GM21825 (cell line): ENCODE results near the gene C16orf82.

ENCODE experiments used
- ATAC-seq: cut with Tn5 transposase; IDR thresholded peaks from one replicate; pipeline ENCODE4 v1.9.1; 2021; ENCODE audit warnings: mild to moderate bottlenecking, moderate library complexity; ENCODE audit not compliant: unreplicated experiment

The C16orf82 gene

DNA sequence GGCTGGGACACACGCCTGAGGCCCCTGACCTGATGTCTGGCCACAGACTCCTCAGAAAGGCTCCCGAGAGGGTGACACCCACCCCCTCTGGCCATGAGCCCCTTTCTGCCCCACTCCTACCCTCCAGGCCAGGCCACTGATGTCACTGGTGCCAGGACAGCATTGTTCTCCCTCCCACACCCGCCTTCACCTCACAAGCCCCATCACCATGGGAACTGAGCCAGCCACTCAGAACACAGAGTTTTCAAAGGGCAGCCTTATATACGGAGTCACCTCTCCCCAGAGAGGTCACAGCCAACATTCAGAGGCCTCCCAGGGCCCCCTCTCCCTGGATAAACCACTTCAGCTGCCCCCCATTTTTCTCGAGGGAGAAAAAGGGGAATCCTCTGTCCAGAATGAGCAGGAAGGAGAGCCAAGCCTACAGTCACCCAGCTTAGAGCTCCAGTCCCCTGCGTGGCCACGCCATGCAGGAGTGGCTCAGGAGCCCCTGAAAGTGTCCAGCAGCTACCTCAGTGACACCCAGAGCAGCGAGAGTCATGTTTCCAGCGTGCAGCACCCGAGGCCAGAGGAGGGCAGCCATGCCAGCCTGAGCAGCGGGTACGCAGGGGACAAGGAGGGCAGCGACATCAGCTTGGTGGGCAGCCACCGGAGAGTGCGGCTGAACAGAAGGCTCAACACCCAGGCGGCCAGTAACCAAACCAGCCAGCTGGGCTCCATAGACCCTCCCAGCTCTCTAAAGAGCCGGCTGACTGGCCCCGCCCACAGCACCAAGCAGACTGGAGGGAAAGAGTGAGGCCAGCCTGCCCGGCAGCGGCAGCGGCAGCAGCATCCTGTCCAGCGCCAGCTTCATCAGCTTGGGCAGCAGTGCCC is at the start of gene C16orf82:
Gene C16orf82 (plus strand): TSS at position 260 of the 870 bp plus-strand sequence.
- ATAC-seq: no peak

DNA sequence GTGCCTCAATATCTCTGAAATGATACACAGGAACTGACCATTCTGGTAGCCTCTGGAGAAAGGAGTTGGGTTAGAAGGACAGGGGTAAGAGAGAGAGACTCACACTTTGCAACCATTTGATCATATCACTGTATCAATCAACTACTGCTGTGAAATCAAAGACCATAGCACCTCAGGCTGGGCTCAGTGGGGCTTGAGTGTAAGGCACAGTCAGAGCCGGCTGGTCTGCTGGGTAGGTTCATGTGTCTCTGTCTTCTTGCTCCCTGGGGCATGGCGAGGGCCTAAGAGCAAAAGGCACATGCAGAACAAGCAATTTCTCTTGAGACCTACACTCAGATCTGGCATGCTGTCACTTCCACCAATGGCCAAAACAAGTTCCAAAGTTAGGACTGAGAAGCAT is 46.7 kb upstream of the C16orf82 start:
- ATAC-seq: no peak

DNA sequence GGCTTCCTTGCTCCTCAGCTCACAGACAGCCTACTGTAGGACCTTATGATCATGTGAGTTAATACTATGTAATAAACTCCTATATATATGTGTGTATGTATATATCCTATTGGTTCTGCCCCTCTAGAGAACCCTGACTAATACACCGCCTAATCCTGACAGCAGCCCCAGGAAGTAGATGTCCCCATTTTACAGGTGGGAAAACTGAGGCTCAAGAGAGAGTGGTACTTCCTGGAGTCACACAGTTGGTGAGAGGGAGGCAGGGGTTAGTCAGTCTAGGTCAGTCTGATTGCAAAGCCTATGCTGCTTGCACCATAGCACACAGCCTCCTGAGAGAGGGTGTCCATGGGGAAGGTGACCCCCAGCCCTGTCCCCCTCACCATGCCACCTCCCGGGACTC is 42.7 kb upstream of the C16orf82 start:
- no peak for ATAC-seq

DNA sequence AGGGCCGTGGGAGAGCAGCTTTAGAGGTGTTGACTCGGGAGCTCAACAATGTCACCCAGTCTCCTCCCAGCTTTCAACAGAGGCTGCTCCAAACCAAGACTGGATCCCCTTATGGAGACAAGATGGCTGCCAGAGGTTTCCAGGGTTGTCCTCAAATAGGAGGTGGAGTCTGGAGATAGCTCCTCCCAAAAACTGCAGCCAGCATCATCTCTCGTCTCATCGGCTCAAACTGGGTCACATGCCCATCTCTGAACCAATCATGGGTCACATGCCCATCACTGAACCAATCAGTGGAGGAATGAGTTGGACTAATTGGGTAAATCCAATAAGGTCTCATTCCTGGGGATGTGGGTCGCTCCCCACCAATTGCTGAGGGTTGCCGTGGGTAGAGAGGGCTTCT is 41.1 kb upstream of the C16orf82 start:
- no peak for ATAC-seq

DNA sequence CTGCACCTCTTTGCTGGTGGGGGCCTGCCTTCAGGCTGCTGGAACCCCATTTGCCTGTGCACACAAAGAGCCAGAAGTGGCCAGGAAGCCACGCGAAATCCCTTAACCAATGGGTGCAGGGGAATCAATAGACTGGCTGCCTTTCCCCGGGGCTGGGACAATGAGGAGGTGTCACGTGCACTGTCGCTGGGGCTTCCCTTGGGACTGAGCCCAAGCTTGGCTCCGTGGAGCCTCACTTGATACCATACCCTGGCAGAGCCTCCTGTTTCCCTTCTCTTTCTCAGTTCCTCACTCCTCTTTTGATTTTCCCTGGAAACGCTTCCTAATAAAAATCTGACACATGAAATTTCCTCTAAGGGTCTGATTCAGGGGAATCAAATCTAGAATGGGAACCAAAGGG is 38.8 kb upstream of the C16orf82 start:
- no peak for ATAC-seq

DNA sequence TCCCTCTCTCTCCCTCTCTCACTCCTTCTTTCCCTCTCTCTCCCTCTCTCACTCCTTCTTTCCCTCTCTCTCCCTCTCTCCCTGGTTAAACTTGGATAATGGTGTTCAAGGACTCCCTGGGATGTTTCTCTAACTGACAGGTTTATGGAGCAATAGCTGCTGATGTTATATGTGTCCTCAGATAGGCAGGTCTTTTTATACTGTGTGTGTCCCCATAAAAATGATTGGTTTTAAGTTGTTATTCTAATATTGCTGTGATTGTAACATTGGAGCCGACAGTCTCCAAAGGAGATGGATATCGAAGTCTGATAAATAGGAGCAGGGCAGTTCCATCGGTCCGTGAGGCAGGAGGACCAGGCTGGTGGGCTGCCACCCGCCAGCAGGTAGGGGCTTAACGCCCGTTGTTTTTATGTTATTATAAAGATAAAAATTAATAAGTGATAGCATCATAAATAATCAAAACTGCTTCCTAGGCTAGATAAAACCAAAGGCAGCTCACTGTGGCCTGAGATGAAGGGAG is 38.1 kb upstream of the C16orf82 start:
- no peak for ATAC-seq

DNA sequence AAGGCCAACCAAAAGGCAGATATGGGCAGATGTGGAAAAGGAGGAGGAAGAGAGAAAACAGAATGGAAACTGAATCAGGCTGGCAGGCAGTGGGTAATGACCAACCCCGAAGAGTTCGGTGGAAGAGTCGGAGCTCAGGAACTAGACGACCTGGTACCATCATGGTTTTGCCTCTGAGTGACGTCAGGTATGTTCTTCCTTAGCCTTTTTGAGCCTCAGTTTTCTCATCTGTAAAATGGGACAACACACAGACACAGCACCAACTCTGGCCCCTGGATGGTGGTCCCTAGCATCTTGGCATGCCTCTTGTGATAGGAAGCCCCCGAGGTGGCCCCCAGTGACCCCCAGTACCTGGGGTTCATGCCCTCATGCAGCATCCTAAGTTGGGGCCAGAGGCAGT is 37.2 kb upstream of the C16orf82 start:
- no peak for ATAC-seq

DNA sequence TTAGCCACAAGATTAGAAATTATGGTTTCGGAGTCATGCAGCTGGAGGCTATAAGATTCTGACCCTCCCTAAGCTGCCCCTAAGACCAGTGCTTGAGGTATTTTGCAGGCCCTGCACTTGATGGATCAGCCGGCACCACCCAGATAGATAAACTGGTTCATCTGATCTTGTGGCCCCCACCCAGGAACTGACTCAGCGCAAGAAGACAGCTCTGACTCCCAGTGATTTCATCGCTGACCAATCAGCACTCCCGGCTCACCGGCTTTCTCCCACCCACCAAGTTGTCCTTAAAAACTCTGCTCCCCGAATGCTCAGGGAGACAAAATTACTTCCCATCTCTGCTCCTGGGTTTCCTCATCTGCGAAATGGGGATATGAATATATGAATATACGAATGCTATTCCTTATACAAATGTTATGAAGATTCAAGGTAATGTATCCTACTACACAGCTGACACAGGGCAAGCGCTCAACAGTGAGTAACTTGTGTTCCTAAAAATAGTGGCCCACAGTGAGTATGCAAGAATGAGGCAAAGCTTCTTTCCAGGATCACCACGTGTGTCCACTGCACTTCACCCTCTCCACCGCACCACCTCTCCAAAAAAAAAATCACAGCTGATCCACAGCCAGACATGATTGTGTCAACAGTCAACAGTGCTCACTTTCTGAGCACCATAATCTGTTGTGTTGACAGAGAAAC is 33.3 kb upstream of the C16orf82 start:
- no peak for ATAC-seq

DNA sequence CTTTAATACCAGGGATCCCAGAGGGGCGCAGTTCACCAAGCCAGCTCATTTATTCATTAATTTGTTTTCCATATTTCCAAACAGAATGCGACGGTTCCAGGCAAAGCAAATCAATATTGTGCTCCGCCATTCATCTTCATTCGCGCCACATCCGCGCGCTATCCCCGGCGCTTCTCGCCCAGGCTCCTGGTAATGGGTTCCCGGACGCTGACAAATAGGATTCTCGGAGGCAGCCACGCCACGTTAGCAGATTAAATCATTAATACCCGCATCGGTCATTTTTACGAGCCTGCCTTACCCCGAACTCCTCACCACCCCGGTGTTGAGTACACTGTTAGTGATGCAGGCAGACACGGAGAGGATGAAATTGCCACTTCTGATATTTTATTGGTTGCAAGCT is 26.0 kb upstream of the C16orf82 start:
- no peak for ATAC-seq

DNA sequence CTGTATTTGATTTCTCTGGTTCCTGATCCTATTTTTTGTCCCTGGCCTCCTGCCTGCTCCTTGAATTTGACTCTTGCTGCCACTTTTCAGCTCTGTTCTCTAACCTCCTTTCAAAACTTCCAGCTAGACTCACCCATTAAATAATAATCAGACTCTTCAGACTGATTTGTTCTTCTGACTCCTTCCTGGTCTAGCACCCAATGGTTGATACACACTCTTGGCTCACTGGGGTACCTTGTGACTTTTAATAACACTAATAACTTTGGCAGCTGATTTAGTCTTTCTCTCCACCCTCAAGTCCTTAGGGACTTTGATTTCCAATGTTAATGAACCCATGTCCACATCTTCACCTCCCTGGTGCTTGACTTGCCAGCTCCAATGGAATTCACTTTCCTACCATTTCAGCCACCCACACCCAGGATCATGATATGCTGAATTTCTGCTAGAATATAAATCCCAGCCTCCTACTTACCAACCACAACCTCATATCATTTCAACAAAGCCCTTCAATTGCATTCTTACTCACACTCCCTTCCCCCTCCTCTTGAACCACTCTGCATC is 19.7 kb upstream of the C16orf82 start:
- no peak for ATAC-seq

DNA sequence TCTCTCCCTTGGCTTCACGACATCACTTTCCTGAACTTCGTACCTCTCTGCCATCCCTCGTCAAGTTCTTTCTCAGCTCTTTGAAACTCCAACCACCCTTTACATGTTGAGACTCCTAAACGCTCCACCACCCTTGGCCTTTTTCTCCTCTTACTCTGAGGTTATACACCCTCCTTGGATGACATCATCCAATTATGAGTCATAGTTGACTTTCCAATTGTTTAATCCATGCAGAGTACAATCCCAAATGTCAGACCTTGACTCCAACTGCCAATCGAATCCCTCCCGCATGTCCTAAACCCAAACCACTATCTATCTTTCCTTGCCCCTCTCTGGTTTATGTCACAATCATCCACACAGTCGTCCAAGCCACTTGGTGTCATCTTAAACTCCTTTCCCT is 18.4 kb upstream of the C16orf82 start:
- no peak for ATAC-seq

DNA sequence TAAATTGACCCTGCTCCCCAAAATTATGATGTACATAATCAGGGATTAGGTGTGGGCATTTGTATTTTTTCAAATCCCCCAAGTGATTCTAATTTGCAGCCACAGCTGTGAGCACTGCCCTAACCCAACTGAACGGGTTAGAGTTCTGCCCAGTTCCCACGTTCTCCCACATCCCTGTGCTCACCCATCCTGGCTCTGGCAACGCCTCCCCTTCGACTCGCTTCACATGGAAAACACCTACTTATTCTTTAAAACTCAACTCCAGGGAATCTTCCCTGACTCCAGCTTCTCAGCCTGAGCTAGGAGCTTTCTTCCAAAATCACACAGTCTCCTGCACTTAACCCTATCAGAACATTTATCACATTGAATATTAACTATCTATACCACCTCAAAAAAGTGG is 17.6 kb upstream of the C16orf82 start:
- ATAC-seq: no peak

DNA sequence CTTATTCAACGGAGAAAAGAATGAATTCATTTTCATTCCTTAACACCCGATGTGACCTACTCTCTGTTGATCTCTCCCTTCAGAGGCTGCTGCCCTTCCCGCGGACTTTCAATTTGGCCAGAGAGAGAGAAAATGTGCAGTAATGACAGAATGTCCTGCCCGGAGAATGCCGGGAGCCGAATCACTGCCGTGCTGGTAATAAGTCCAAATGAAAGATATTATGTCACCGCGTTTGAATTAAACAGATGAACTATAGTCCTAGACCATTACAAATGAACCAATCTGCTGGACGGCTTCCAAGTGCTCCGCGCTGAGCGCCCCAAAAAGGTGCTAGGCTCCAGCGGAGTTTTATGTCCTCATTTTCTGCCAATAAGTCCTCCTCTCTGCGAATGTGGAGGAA is 14.7 kb upstream of the C16orf82 start:
- no peak for ATAC-seq

DNA sequence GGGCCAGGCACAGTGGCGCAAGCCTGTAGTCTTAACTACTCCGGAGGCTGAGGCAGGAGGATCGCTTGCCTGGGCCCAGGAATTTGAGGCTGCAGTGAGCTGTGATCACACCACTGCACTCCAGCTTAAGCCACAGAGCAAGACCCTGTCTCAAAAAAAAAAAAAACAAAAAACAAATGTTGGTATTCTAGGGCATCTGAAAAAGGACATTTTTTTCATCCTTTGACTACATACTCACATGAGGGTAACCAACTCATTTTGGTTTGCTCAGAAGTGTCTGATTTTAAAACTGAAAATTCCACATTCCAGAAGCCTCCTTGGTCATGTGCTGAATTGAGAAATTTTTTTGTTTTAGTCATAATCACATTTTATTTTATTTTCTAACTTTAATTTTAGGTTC is 12.7 kb upstream of the C16orf82 start:
- no peak for ATAC-seq

DNA sequence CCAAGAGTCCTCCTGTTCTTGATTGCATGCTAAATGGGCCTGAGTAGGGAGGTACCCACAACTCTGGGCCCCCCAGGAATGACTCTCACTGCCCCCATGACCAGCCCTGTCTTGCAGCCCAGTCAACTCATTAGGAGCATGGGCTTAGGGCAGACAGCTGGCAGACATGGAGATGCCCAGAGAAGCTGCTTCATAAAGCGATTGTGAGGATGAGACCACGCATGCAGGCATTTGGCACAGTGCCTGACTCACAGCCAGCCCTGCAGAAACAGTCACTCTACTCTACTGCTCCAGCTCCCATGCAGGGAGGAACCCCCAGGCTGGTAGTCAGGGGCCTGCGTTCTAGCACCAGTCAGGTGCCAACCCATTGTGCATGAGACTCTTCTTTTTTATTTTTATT is 8.4 kb upstream of the C16orf82 start:
- ATAC-seq: no peak

DNA sequence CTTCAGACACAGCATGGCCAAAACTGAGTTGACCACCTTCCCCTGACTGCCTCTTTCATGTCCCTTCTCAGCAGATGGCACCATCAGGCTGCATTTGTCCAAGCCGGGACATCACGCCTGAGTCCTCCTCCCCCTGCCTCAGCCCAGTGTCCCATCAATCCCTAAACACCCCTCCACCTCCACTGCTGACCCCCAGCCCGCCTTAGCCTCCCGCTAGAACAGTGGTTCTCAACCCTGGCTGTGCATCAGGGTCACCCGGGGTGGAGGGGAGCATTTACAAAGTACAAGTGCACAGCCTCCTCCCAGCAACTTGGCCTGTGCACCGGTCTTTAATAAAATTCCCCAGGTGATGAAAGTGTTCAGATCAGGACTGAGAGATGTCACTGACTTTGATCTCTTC is 4.0 kb downstream of the C16orf82 start:
- no peak for ATAC-seq

DNA sequence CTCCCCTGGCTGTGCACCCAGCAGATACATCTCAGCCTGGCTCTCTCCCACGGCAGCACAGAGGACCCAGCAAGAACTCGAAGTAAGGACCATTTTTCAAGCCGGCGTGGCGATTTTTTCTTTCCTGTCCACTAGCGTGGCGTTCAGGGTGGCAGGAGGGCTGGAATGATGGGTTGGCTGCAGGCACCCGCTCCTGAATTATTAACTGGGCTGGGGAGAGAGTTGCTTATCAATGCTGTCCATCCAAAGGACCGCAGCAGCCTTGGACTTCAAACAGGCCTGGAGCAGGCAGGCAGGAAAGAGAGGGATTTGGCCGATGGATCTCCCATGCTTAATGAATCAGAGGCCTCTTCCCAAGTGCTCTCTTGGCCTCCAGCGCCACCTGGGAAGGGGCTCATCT is 7.0 kb downstream of the C16orf82 start:
- ATAC-seq: no peak

DNA sequence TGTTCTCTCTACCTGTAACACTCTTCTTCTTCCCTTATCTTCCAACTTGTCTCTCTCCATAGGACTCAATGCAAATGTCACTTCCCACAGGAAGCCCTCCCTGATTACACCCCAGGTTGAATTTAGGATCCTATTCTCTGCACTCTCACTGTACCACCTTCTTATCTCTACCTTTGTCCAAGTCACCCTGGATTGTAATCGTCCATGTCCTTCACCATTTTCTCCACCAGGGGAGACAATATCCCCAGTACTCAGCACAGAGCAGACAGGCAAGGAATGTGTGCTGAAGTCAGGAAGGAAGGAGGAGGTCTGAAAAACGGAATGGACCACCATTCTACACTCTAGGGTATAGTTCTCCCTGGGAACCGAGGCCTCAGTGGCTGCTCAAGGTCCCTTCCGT is 14.2 kb downstream of the C16orf82 start:
- ATAC-seq: no peak

DNA sequence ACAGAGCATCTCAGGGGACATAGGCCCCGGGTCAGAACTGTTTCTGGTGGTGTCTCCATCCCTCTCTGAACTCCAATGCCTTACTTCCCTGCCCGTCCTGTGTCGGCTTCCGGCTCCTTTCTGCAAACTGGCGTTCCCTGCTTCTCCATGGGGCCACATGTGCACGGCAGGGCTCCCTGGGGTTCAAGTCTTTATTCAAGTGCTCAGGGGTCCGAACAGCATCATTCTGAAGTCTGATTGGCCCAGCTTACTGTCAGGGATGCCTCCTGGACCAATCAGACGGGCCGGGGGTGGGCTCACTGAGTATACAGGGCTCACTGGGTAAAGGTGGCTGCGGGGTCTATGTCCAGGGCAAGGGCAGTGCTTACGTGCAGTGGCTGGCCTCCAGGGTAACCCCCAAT is 17.1 kb downstream of the C16orf82 start:
- no peak for ATAC-seq

DNA sequence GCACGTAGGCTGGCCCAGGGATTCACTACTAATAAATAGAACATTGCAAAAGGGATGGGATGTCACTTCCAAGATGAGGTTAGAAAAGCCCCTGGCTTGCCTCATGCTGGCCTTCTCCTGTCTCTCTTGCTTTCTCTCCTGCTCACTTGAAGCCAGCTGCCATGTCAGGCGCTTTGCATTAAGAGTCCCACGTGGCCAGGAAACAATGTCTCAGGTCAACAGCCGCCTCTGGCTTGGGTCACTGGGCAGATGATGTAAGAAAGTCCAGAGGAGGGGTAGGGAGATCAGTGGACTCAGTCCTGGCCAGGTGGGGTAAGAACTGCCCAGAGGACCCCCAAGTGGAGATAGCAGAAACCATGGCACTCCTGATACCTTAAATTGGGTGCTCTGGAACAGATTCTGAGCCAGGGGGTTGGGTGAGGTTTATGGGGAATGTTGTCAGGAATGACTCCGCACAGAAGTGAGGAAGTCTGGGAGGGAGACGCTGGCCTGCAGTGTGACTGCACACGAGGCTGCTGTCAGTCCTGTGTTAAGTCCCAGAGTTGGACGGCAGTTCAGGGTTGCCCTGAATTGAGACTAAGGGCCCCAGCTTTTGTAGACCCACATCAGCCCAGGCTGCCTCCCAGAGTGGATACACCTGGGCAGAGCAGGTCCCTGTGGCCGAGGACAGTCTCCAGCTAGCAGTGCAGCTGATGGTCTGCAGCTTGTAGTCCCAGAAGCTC is 17.7 kb downstream of the C16orf82 start:
- ATAC-seq: no peak

DNA sequence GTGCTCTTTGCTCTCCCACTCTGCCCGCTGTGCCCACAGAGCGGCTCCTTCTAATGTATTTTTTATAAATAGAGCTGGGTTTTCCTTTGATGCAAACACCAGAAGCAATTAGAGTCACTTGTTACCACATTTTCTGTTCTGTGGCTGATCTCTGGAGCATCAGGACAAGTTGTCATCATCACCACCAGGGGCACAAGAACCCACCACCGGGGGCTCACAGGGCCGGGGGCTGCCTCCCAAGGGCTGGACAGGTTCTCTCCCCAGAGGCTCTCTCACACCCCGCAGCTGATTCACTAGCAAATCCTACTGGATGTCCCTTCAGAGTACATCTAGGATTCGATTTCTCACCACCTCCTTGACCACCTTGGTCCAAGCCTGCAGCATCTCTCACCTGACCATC is 18.5 kb downstream of the C16orf82 start:
- ATAC-seq: no peak
